Esophagus squamous epithelium (tissue), 4 donors: ENCODE results near the gene C6orf132.

Source experiments
- CTCF ChIP-seq, 6 experiments: fragments of 450-650 bp in 4 of 6; fragments of 200-600 bp in 2 of 6; sonication (generic) in 2 of 6; IDR thresholded peaks; one replicate each; pipeline ENCODE4 v1.5.1; 2016 to 2019; ENCODE audit warnings: antibody characterized with exemption in 6 of 6, mild to moderate bottlenecking in 4 of 6, moderate library complexity in 4 of 6
- POLR2A ChIP-seq, 4 donors: fragments of 450-650 bp; IDR thresholded peaks; one replicate each; pipeline ENCODE4 v1.6.1; 2017; ENCODE audit warnings: antibody characterized with exemption in 4 of 4, mild to moderate bottlenecking in 4 of 4, moderate library complexity in 3 of 4

- no peak for TF ChIP-seq CTCF (IDR thresholded peaks at IDR 0.05)
- TF ChIP-seq POLR2A (IDR thresholded peaks at IDR 0.05), result no peak
Measured at GRCh38 chr6:42110683-42111082, 31.7 kb downstream of the C6orf132 start.
